HEK293 (cell line): ENCODE results near the gene METTL1.
A peak's percentile ranks its signal among the peaks of the same experiment; 100 is the strongest.

Experiments
- KLF10 ChIP-seq: fragments of 450-650 bp; IDR thresholded peaks from 2 replicates; pipeline ENCODE4 v1.5.1; 2018; ENCODE audit warnings: missing biosample characterization, mild to moderate bottlenecking, missing genetic modification characterization
- KLF16 ChIP-seq: fragments of 450-650 bp; formaldehyde crosslinking; IDR thresholded peaks from 2 replicates; pipeline ENCODE4 v1.5.1; 2017; ENCODE audit warnings: missing biosample characterization, missing genetic modification characterization
- KLF7 ChIP-seq: fragments of 450-650 bp; formaldehyde crosslinking; IDR thresholded peaks from 2 replicates; pipeline ENCODE4 v1.5.1; 2016; ENCODE audit warnings: missing biosample characterization, missing genetic modification characterization, borderline replicate concordance
- KLF9 ChIP-seq: fragments of 450-650 bp; formaldehyde crosslinking; IDR thresholded peaks from 2 replicates; pipeline ENCODE4 v1.5.1; 2016; ENCODE audit warnings: missing biosample characterization, missing genetic modification characterization, low read depth
- OSR2 ChIP-seq: fragments of 450-650 bp; formaldehyde crosslinking; IDR thresholded peaks from 2 replicates; pipeline ENCODE4 v1.5.1; 2016; ENCODE audit warnings: missing biosample characterization, missing genetic modification characterization
- TCF7L2 ChIP-seq: IDR thresholded peaks from 2 replicates; pipeline ENCODE4 v1.6.1; 2011; ENCODE audit warnings: low read depth, mild to moderate bottlenecking, inconsistent platforms, low read length, moderate library complexity, borderline replicate concordance
- ZBTB8A ChIP-seq: fragments of 450-650 bp; formaldehyde crosslinking; IDR thresholded peaks from 2 replicates; pipeline ENCODE4 v1.5.1; 2016; ENCODE audit warnings: missing biosample characterization, missing genetic modification characterization
- ZFHX2 ChIP-seq: fragments of 450-650 bp; formaldehyde crosslinking; conservative IDR thresholded peaks from 2 replicates; pipeline ENCODE4 v1.5.1; 2016; ENCODE audit warnings: missing biosample characterization, missing genetic modification characterization
- ZNF184 ChIP-seq: fragments of 450-650 bp; IDR thresholded peaks from 2 replicates; pipeline ENCODE4 v1.5.1; 2018; ENCODE audit warnings: missing biosample characterization, mild to moderate bottlenecking, missing genetic modification characterization
- ZNF366 ChIP-seq: fragments of 450-650 bp; formaldehyde crosslinking; conservative IDR thresholded peaks from 2 replicates; pipeline ENCODE4 v1.5.1; 2016; ENCODE audit warnings: missing biosample characterization, missing genetic modification characterization
- ZNF426 ChIP-seq: fragments of 450-650 bp; formaldehyde crosslinking; IDR thresholded peaks from 2 replicates; pipeline ENCODE4 v1.5.1; 2017; ENCODE audit warnings: missing biosample characterization, missing genetic modification characterization, mild to moderate bottlenecking, inconsistent platforms, moderate library complexity
- ZNF501 ChIP-seq: fragments of 450-650 bp; formaldehyde crosslinking; IDR thresholded peaks from 2 replicates; pipeline ENCODE4 v1.5.1; 2016; ENCODE audit warnings: missing biosample characterization, missing genetic modification characterization
- ZNF513 ChIP-seq: fragments of 450-650 bp; IDR thresholded peaks from 2 replicates; pipeline ENCODE4 v1.5.1; 2018; ENCODE audit warnings: missing biosample characterization, missing genetic modification characterization
- ZNF560 ChIP-seq: fragments of 450-650 bp; formaldehyde crosslinking; IDR thresholded peaks from 2 replicates; pipeline ENCODE4 v1.5.1; 2017; ENCODE audit warnings: missing biosample characterization, missing genetic modification characterization, borderline replicate concordance
- ZNF660 ChIP-seq: fragments of 450-650 bp; IDR thresholded peaks from 2 replicates; pipeline ENCODE4 v1.5.1; 2018; ENCODE audit warnings: missing biosample characterization, mild to moderate bottlenecking, missing genetic modification characterization
- ZNF677 ChIP-seq: fragments of 450-650 bp; IDR thresholded peaks from 2 replicates; pipeline ENCODE4 v1.5.0; 2018; ENCODE audit warnings: missing biosample characterization, mild to moderate bottlenecking, missing genetic modification characterization, moderate library complexity
- ZNF792 ChIP-seq: fragments of 450-650 bp; formaldehyde crosslinking; IDR thresholded peaks from 2 replicates; pipeline ENCODE4 v1.5.1; 2016; ENCODE audit warnings: missing biosample characterization, missing genetic modification characterization
- ZSCAN30 ChIP-seq: fragments of 450-650 bp; IDR thresholded peaks from 2 replicates; pipeline ENCODE4 v1.5.1; 2018; ENCODE audit warnings: missing biosample characterization, mild to moderate bottlenecking, missing genetic modification characterization, moderate library complexity
- TF ChIP-seq, protein P1 (sequence below): fragments of 450-650 bp; formaldehyde crosslinking; IDR thresholded peaks from 2 replicates; pipeline ENCODE4 v1.5.1; 2016; ENCODE audit warnings: missing biosample characterization, missing genetic modification characterization, borderline replicate concordance
- TF ChIP-seq, protein P2 (sequence below): fragments of 450-650 bp; formaldehyde crosslinking; IDR thresholded peaks from 2 replicates; pipeline ENCODE4 v1.5.1; 2016; ENCODE audit warnings: missing biosample characterization, missing genetic modification characterization
- TF ChIP-seq, protein P3 (sequence below): fragments of 450-650 bp; formaldehyde crosslinking; IDR thresholded peaks from 2 replicates; pipeline ENCODE4 v1.5.1; 2017; ENCODE audit warnings: missing biosample characterization, missing genetic modification characterization
- TF ChIP-seq, protein P4 (sequence below): fragments of 450-650 bp; formaldehyde crosslinking; IDR thresholded peaks from 2 replicates; pipeline ENCODE4 v1.5.1; 2016; ENCODE audit warnings: missing biosample characterization, missing genetic modification characterization
- TF ChIP-seq, protein P5 (sequence below): fragments of 450-650 bp; formaldehyde crosslinking; IDR thresholded peaks from 2 replicates; pipeline ENCODE4 v1.5.1; 2016; ENCODE audit warnings: missing biosample characterization, missing genetic modification characterization
- TF ChIP-seq, protein P6 (sequence below): fragments of 450-650 bp; formaldehyde crosslinking; IDR thresholded peaks from 2 replicates; pipeline ENCODE4 v1.5.1; 2016; ENCODE audit warnings: missing biosample characterization, missing genetic modification characterization

Gene METTL1

GRCh38 chr12:57744777-57745484, 27.0 kb downstream of the METTL1 start, which contains the start of gene TSPAN31 (continued):
- 0 out of 2 replicates have a peak, but pooled peaks have one; percentile 14 for TF ChIP-seq ZNF513 (tag by site-specific recombination)
- TF ChIP-seq, protein P1, sequence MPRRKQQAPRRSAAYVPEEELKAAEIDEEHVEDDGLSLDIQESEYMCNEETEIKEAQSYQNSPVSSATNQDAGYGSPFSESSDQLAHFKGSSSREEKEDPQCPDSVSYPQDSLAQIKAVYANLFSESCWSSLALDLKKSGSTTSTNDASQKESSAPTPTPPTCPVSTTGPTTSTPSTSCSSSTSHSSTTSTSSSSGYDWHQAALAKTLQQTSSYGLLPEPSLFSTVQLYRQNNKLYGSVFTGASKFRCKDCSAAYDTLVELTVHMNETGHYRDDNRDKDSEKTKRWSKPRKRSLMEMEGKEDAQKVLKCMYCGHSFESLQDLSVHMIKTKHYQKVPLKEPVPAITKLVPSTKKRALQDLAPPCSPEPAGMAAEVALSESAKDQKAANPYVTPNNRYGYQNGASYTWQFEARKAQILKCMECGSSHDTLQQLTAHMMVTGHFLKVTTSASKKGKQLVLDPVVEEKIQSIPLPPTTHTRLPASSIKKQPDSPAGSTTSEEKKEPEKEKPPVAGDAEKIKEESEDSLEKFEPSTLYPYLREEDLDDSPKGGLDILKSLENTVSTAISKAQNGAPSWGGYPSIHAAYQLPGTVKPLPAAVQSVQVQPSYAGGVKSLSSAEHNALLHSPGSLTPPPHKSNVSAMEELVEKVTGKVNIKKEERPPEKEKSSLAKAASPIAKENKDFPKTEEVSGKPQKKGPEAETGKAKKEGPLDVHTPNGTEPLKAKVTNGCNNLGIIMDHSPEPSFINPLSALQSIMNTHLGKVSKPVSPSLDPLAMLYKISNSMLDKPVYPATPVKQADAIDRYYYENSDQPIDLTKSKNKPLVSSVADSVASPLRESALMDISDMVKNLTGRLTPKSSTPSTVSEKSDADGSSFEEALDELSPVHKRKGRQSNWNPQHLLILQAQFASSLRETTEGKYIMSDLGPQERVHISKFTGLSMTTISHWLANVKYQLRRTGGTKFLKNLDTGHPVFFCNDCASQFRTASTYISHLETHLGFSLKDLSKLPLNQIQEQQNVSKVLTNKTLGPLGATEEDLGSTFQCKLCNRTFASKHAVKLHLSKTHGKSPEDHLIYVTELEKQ, result no peak
- no peak for TF ChIP-seq ZNF426
- peak; percentile 27; the same call in 1 of the 2 replicates for TF ChIP-seq ZNF660 (tag by site-specific recombination)
- TF ChIP-seq OSR2 (tag by site-specific recombination), result no peak
- TF ChIP-seq ZFHX2 (tag by site-specific recombination), result peak; percentile 84
- no peak for TF ChIP-seq ZNF366
- peak; percentile 22; the same call in 1 of the 2 replicates for TF ChIP-seq ZNF501 (tag by site-specific recombination)
- TF ChIP-seq, protein P2, sequence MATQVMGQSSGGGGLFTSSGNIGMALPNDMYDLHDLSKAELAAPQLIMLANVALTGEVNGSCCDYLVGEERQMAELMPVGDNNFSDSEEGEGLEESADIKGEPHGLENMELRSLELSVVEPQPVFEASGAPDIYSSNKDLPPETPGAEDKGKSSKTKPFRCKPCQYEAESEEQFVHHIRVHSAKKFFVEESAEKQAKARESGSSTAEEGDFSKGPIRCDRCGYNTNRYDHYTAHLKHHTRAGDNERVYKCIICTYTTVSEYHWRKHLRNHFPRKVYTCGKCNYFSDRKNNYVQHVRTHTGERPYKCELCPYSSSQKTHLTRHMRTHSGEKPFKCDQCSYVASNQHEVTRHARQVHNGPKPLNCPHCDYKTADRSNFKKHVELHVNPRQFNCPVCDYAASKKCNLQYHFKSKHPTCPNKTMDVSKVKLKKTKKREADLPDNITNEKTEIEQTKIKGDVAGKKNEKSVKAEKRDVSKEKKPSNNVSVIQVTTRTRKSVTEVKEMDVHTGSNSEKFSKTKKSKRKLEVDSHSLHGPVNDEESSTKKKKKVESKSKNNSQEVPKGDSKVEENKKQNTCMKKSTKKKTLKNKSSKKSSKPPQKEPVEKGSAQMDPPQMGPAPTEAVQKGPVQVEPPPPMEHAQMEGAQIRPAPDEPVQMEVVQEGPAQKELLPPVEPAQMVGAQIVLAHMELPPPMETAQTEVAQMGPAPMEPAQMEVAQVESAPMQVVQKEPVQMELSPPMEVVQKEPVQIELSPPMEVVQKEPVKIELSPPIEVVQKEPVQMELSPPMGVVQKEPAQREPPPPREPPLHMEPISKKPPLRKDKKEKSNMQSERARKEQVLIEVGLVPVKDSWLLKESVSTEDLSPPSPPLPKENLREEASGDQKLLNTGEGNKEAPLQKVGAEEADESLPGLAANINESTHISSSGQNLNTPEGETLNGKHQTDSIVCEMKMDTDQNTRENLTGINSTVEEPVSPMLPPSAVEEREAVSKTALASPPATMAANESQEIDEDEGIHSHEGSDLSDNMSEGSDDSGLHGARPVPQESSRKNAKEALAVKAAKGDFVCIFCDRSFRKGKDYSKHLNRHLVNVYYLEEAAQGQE (tag by site-specific recombination), result peak; percentile 47; the same call in 1 of the 2 replicates
- TF ChIP-seq, protein P3, sequence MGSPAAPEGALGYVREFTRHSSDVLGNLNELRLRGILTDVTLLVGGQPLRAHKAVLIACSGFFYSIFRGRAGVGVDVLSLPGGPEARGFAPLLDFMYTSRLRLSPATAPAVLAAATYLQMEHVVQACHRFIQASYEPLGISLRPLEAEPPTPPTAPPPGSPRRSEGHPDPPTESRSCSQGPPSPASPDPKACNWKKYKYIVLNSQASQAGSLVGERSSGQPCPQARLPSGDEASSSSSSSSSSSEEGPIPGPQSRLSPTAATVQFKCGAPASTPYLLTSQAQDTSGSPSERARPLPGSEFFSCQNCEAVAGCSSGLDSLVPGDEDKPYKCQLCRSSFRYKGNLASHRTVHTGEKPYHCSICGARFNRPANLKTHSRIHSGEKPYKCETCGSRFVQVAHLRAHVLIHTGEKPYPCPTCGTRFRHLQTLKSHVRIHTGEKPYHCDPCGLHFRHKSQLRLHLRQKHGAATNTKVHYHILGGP (tag by site-specific recombination), result no peak; the same call in 1 of the 2 replicates
- no peak; the same call in 1 of the 2 replicates for TF ChIP-seq KLF9
- no peak for TF ChIP-seq ZNF677 (tag by site-specific recombination)
- no peak for TF ChIP-seq KLF7 (tag by site-specific recombination)
- TF ChIP-seq ZBTB8A (tag by site-specific recombination), result peak; percentile 63; the same call in 1 of the 2 replicates
- TF ChIP-seq, protein P4, sequence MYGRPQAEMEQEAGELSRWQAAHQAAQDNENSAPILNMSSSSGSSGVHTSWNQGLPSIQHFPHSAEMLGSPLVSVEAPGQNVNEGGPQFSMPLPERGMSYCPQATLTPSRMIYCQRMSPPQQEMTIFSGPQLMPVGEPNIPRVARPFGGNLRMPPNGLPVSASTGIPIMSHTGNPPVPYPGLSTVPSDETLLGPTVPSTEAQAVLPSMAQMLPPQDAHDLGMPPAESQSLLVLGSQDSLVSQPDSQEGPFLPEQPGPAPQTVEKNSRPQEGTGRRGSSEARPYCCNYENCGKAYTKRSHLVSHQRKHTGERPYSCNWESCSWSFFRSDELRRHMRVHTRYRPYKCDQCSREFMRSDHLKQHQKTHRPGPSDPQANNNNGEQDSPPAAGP (tag by site-specific recombination), result 0 out of 2 replicates have a peak, but pooled peaks have one; percentile 13
- no peak for TF ChIP-seq ZNF792 (tag by site-specific recombination)
- TF ChIP-seq, protein P5, sequence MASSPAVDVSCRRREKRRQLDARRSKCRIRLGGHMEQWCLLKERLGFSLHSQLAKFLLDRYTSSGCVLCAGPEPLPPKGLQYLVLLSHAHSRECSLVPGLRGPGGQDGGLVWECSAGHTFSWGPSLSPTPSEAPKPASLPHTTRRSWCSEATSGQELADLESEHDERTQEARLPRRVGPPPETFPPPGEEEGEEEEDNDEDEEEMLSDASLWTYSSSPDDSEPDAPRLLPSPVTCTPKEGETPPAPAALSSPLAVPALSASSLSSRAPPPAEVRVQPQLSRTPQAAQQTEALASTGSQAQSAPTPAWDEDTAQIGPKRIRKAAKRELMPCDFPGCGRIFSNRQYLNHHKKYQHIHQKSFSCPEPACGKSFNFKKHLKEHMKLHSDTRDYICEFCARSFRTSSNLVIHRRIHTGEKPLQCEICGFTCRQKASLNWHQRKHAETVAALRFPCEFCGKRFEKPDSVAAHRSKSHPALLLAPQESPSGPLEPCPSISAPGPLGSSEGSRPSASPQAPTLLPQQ (tag by site-specific recombination), result no peak
- no peak for TF ChIP-seq ZNF560 (tag by site-specific recombination)
- peak; percentile 11 for TF ChIP-seq ZSCAN30
- TF ChIP-seq ZNF184 (tag by site-specific recombination), result no peak
- TF ChIP-seq KLF16 (tag by site-specific recombination), result peak; percentile 77; the same call in 1 of the 2 replicates
- TF ChIP-seq KLF10 (tag by site-specific recombination), result peak; percentile 40
- no peak for TF ChIP-seq TCF7L2
- TF ChIP-seq, protein P6, sequence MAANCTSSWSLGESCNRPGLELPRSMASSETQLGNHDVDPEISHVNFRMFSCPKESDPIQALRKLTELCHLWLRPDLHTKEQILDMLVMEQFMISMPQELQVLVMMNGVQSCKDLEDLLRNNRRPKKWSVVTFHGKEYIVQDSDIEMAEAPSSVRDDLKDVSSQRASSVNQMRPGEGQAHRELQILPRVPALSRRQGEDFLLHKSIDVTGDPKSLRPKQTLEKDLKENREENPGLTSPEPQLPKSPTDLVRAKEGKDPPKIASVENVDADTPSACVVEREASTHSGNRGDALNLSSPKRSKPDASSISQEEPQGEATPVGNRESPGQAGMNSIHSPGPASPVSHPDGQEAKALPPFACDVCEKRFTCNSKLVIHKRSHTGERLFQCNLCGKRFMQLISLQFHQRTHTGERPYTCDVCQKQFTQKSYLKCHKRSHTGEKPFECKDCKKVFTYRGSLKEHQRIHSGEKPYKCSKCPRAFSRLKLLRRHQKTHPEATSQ, result no peak
